Heart left ventricle (tissue), 16 donors: ENCODE results near the gene STAM. TPM values are rescaled to one million over a fixed set of nuclear protein-coding genes. Genes with fewer than 3 reads are reported as not detected.

ENCODE experiments used
- ATAC-seq, 4 donors: fragments of 200-7000 bp; cut with Tn5 transposase; one replicate each; pipeline ENCODE4 v1.9.1; 2020 to 2022; ENCODE audit warnings: moderate library complexity in 4 of 4, mild to moderate bottlenecking in 3 of 4, moderate number of reproducible peaks in 1 of 4
- DNase-seq, 5 donors: peaks; one replicate each; pipeline ENCODE4 v3.0.0-alpha.2; 2020
- H3K27ac ChIP-seq, 12 donors: fragments of 200-600 bp; sonication (generic) in 4 of 12; one replicate each; pipeline versions ENCODE4 v1.5.0 to v1.8.0; 2016 to 2022; ENCODE audit warnings: mild to moderate bottlenecking in 2 of 12
- H3K27me3 ChIP-seq, 9 donors: fragments of 200-600 bp; sonication (generic) in 2 of 9; one replicate each; pipeline versions ENCODE4 v1.5.1 to v1.8.0; 2016 to 2022; ENCODE audit warnings: mild to moderate bottlenecking in 3 of 9
- H3K36me3 ChIP-seq, 9 donors: fragments of 200-600 bp; sonication (generic) in 2 of 9; one replicate each; pipeline versions ENCODE4 v1.5.0 to v1.8.0; 2018 to 2022; ENCODE audit warnings: mild to moderate bottlenecking in 2 of 9
- H3K4me1 ChIP-seq, 12 donors: fragments of 200-600 bp; sonication (generic) in 4 of 12; one replicate each; pipeline versions ENCODE4 v1.5.0 to v1.8.0; 2016 to 2022; ENCODE audit warnings: mild to moderate bottlenecking in 3 of 12
- H3K4me3 ChIP-seq, 12 donors: fragments of 200-600 bp; sonication (generic) in 4 of 12; one replicate each; pipeline versions ENCODE4 v1.5.0 to v1.8.0; 2017 to 2022; ENCODE audit warnings: mild to moderate bottlenecking in 9 of 12, moderate library complexity in 4 of 12
- H3K9me3 ChIP-seq, 12 donors: fragments of 200-600 bp; sonication (generic) in 4 of 12; one replicate each; pipeline versions ENCODE4 v1.5.0 to v1.8.0; 2016 to 2022; ENCODE audit warnings: mild to moderate bottlenecking in 1 of 12
- CTCF ChIP-seq, 12 donors: fragments of 200-600 bp; sonication (generic) in 4 of 12; IDR thresholded peaks; one replicate each; pipeline versions ENCODE4 v1.5.0 to v1.8.0; 2018 to 2022; ENCODE audit warnings: antibody characterized with exemption in 12 of 12, mild to moderate bottlenecking in 5 of 12
- POLR2A ChIP-seq, 2 donors: fragments of 450-650 bp; IDR thresholded peaks; one replicate each; pipeline ENCODE4 v1.6.1; 2017; ENCODE audit warnings: antibody characterized with exemption in 2 of 2, mild to moderate bottlenecking in 2 of 2, moderate library complexity in 2 of 2
- WGBS, 4 donors: extraction: QIAGEN DNeasy Blood & Tissue Kit in 2 of 4; methylation state at CpG; one replicate each; pipeline versions ENCODE4 v1.1.5 to v1.1.7; 2013 to 2018; 5-methylcytosine and 5-hydroxymethylcytosine counted together
- intact Hi-C, 10 donors: fragments of 100-400 bp; cut with DNase I; formaldehyde crosslinking; loops; one replicate each; pipeline versions ENCODE4 v1.11.1 to v1.14.2; 2022
- polyA plus RNA-seq, 2 donors: library from polyadenylated mRNA; stranded (reverse); fragments of 200-250 nt; gene quantifications; one replicate each; pipeline ENCODE4 v1.2.3, GENCODE V29; 2013
- total RNA-seq, 9 donors: library from RNA; depleted of rRNA in 2 of 9; stranded (reverse); fragments of >200 nt in 2 of 9; fragmentation: NEBNext Ultra II Directional in 3 of 9; extraction: Animal tissue kit (Norgen Biotek cat#: 25700) in 3 of 9; gene quantifications; one replicate each; pipeline versions ENCODE4 v1.1.0 to v1.2.4, GENCODE V29; 2016 to 2023
- donor health status: ischemic (EF 13 %, LVEDD 7.1; RV severe dilation, severe dysfunction).
- donor health status: healthy with polysubstance abuse.
- donor health status: DM: no; HTN: yes; CAD: no.
- donor health status: DM: no; HTN: no; CAD: no.
- donor health status: ischemic (EF 25% LVEDD 6.9; RV normal size, moderate dysfunction).
- donor health status: ischemic (EF 25% LVEDD 5.7; RV mildly dilated, moderate dysfunction).
- donor health status: healthy.
- donor health status: DM: yes; HTN: yes; CAD: no.
- donor health status: ischemic (EF 35%, LVEDD 5.7; RV mildly dilated, moderate dysfunction).
- donor health status: nonischemic (EF 11% LVEDD 7.7; RV severe dilation, severe dysfunction).
- donor health status: DM: yes; HTN: yes; CAD: no.
- donor health status: PGD.
- donor health status: ischemic (EF 29% LVEDD 5.4; RV normal size, mild dysfunction).
- donor health status: nonischemic (EF 23%, LVEDD 6.1; RV moderate dilation, normal function).

The STAM gene
- total and polyA plus RNA-seq, 11 donors = 10.9 to 40.0 (median 31.8) TPM

- 95 to 99% (median 96%) methylated on average over 10 of the region's 10 CpGs for WGBS, 4 donors
- Histone ChIP-seq H3K27me3 (no peaks in the 10 kb centered on the region), H3K36me3 (peaks cover 0 to 99% (median 89%) of the 10 kb centered on the region in 9 donors), H3K4me1 (peaks cover 0 to 8% (median 0%) of the 10 kb centered on the region in 12 donors), H3K27ac (no peak overlapping the region), H3K4me3 (no peak overlapping the region), H3K9me3 (no peaks in the 10 kb centered on the region)
- TF ChIP-seq CTCF (IDR thresholded peaks at IDR 0.05) (no peak), POLR2A (IDR thresholded peaks at IDR 0.05) (no peak)
- ATAC-seq (no peak), DNase-seq (no peak)
- intact Hi-C loops = loop anchor here in 1 of 10 donors (10.0 kb wide), 1 partner anchor 64 kb away; the partner anchor contains the start of gene STAM
Measured at GRCh38 chr10:17708821-17709220, 64.9 kb downstream of the STAM start.

- Histone ChIP-seq H3K36me3 (peaks cover 0 to 99% (median 89%) of the 10 kb centered on the region in 9 donors), H3K4me1 (peaks cover 0 to 8% (median 0%) of the 10 kb centered on the region in 12 donors), H3K9me3 (no peaks in the 10 kb centered on the region), H3K27me3 (no peaks in the 10 kb centered on the region), H3K4me3 (no peak overlapping the region), H3K27ac (no peak overlapping the region)
- DNase-seq (no peak), ATAC-seq (no peak)
- WGBS, 4 donors = 84 to 94% (median 86%) methylated on average over 5 of the region's 5 CpGs
- intact Hi-C loops = loop anchor here in 1 of 10 donors (10.0 kb wide), 1 partner anchor 65 kb away; the partner anchor contains the start of gene STAM
- no peak for TF ChIP-seq CTCF (IDR thresholded peaks at IDR 0.05)
- no peak for TF ChIP-seq POLR2A (IDR thresholded peaks at IDR 0.05)
Measured at GRCh38 chr10:17709492-17709891, 65.5 kb downstream of the STAM start.

GRCh38 chr10:17710181-17710580, 66.2 kb downstream of the STAM start:
- no peaks in the 10 kb centered on the region for H3K27me3 ChIP-seq
- TF ChIP-seq CTCF (IDR thresholded peaks at IDR 0.05) (no peak), POLR2A (IDR thresholded peaks at IDR 0.05) (no peak)
- H3K36me3 ChIP-seq = peaks cover 0 to 99% (median 89%) of the 10 kb centered on the region in 9 donors
- WGBS, 4 donors = 46 to 60% (median 59%) methylated on average over 4 of the region's 4 CpGs
- DNase-seq (no peak), ATAC-seq (peak in 2 of 4 donors; percentile 59 to 68)
- H3K4me1 ChIP-seq = peaks cover 0 to 8% (median 0%) of the 10 kb centered on the region in 12 donors
- no peak overlapping the region for H3K27ac ChIP-seq
- H3K9me3 ChIP-seq = no peaks in the 10 kb centered on the region
- no peak overlapping the region for H3K4me3 ChIP-seq
- intact Hi-C loops = no loop called here

- H3K36me3 ChIP-seq = peaks cover 0 to 98% (median 81%) of the 10 kb centered on the region in 9 donors
- 94 to 99% (median 97%) methylated on average over 5 of the region's 5 CpGs for WGBS, 4 donors
Measured at GRCh38 chr10:17712053-17712452, 68.1 kb downstream of the STAM start.

More at GRCh38 chr10:17712053-17712452, 68.1 kb downstream of the STAM start:
- TF ChIP-seq CTCF (IDR thresholded peaks at IDR 0.05) (no peak), POLR2A (IDR thresholded peaks at IDR 0.05) (no peak)
- H3K27ac ChIP-seq = peak overlapping the region in 1 of 12 donors; percentile 12
- no peaks in the 10 kb centered on the region for H3K27me3 ChIP-seq
- DNase-seq (no peak), ATAC-seq (no peak)
- peak overlapping the region in 1 of 12 donors; percentile 53 for H3K4me3 ChIP-seq
- intact Hi-C loops = no loop called here
- H3K9me3 ChIP-seq = no peaks in the 10 kb centered on the region
- peaks cover 0 to 8% (median 0%) of the 10 kb centered on the region in 12 donors for H3K4me1 ChIP-seq
